Osteocyte (in vitro differentiated cells): Measurements from ENCODE around the gene AGMAT. TPM values are rescaled to one million over a fixed set of nuclear protein-coding genes. Genes with fewer than 3 reads are reported as not detected.
"Not testable (repeated sequence)": the region's sequence is repeated elsewhere in the genome, so short reads cannot be mapped to it uniquely, and the experiment has no call there.

ENCODE experiments used
- DNase-seq: peaks from one replicate; pipeline ENCODE4 v3.0.0; 2021; ENCODE audit warnings: mixed read lengths; ENCODE audit not compliant: unreplicated experiment; ENCODE audit errors: extremely low spot score
- H3K27ac Mint-ChIP-seq: one replicate; pipeline ENCODE4 v1.8.0; 2021; ENCODE audit warnings: mild to moderate bottlenecking, mixed read lengths; ENCODE audit not compliant: unreplicated experiment
- H3K27me3 Mint-ChIP-seq: one replicate; pipeline ENCODE4 v1.8.0; 2021; ENCODE audit warnings: mixed read lengths; ENCODE audit not compliant: unreplicated experiment
- H3K36me3 Mint-ChIP-seq: one replicate; pipeline ENCODE4 v1.8.0; 2021; ENCODE audit warnings: mixed read lengths; ENCODE audit not compliant: unreplicated experiment
- H3K4me1 Mint-ChIP-seq: one replicate; pipeline ENCODE4 v1.8.0; 2021; ENCODE audit warnings: mixed read lengths; ENCODE audit not compliant: unreplicated experiment
- H3K4me3 Mint-ChIP-seq: one replicate; pipeline ENCODE4 v1.8.0; 2021; ENCODE audit warnings: mild to moderate bottlenecking, moderate library complexity, mixed read lengths; ENCODE audit not compliant: unreplicated experiment
- H3K9me3 Mint-ChIP-seq: one replicate; pipeline ENCODE4 v1.8.0; 2021; ENCODE audit warnings: mixed read lengths; ENCODE audit not compliant: unreplicated experiment
- total RNA-seq: library from RNA; stranded (reverse); gene quantifications from 2 replicates; pipeline ENCODE4 v1.2.1, GENCODE V29; 2021
- TF ChIP-seq, protein P1 (sequence below): fragments of 200-600 bp; sonication (generic); IDR thresholded peaks from 2 replicates; pipeline ENCODE4 v1.5.0; 2021; ENCODE audit warnings: antibody characterized with exemption, mild to moderate bottlenecking, moderate library complexity

AGMAT gene
- total RNA-seq, 1 donor from 2014 or later = 0.19 TPM

DNA sequence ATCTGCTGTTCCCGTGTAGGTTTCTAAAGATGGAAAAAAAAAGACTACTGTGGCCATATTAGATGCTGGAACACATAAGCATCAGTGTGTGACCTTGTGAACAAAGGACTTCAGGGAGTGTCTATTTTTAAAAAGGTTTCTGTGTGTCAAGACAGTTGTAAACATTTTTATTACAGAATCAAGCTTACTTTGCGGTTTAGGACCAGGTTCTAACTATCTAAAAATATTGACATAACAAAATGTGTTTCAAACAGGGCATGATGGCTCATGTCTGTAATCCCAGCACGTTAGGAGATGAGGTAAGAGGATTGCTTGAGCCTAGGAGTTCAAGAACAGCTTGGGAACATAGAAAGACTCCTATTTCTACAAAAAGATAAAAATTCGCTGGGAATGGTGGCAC lies 25.3 kb upstream of the AGMAT start:
- H3K4me1 Mint-ChIP-seq = no peaks in the 10 kb centered on the region
- H3K9me3 Mint-ChIP-seq = no peaks in the 10 kb centered on the region
- H3K27ac Mint-ChIP-seq = no peak overlapping the region
- no peak for DNase-seq
- H3K36me3 Mint-ChIP-seq = no peaks in the 10 kb centered on the region
- TF ChIP-seq, protein P1, sequence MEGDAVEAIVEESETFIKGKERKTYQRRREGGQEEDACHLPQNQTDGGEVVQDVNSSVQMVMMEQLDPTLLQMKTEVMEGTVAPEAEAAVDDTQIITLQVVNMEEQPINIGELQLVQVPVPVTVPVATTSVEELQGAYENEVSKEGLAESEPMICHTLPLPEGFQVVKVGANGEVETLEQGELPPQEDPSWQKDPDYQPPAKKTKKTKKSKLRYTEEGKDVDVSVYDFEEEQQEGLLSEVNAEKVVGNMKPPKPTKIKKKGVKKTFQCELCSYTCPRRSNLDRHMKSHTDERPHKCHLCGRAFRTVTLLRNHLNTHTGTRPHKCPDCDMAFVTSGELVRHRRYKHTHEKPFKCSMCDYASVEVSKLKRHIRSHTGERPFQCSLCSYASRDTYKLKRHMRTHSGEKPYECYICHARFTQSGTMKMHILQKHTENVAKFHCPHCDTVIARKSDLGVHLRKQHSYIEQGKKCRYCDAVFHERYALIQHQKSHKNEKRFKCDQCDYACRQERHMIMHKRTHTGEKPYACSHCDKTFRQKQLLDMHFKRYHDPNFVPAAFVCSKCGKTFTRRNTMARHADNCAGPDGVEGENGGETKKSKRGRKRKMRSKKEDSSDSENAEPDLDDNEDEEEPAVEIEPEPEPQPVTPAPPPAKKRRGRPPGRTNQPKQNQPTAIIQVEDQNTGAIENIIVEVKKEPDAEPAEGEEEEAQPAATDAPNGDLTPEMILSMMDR = no peak
- H3K27me3 Mint-ChIP-seq = peaks cover 8% of the 10 kb centered on the region
- no peak overlapping the region for H3K4me3 Mint-ChIP-seq

DNA sequence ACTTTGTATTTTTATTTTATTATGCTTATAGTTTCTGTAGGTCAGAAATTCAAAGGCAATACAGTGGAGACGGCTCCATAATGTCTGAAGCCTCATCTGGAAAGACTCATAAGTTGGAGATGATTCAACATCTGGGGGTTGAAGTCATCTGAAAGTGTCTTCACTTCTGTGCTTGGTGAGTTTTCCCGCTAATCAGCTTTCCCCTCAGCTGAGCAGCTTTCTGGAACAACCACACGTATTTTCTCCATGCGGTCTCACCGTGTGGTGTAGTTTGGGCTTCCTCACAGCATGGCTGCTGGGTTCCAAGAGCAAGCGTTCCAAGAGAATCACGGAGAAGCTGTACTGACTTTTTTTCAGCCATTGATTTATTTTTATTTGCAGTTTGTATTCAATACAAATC lies 24.8 kb upstream of the AGMAT start:
- peaks cover 8% of the 10 kb centered on the region for H3K27me3 Mint-ChIP-seq
- no peak overlapping the region for H3K27ac Mint-ChIP-seq
- H3K9me3 Mint-ChIP-seq = no peaks in the 10 kb centered on the region

DNA sequence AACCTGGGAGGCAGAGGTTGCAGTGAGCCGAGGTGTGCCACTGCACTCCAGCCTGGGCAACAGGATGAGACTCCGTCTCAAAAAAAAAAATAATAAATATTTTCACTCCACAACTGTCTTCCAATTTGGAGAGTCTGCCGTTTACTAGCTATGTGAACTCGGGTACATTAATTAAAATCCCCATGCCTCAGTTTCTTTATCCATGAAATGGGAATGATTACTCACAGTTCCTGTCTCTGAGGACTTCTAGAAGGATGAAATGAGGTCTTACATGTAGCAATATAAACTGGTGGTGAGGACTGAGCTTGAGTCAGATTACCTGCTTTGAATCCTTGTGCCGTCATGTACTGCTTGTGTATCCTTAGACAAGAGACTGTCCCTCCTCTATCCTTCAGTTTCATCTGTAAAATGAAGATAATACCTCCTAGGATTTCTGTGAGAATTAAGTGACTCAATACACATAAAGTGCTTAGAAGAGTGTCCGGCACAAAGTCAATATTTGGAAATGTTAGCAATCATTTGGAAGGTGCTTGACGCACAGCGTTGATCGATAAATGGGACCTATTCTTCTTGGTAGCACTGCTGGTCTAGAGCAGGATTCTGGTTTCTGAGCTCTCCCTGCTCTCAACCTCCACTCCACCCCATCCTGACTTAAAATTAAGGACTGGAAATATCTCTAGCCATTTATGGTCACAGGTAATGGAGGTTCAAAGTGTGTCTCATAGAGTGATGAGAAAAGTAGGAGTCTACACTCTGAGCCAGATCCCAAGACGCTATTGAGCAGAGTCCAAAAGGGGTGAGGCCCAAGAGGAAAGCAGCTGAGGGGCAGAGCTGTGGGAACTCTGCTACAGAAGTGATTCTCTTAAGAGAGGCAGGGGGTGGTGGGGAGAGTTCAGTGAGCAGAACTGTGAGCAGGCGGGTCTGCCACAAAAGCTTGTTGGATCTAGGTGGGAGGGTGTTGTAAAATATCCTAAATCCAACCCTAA lies 20.8 kb upstream of the AGMAT start:
- no peak overlapping the region for H3K27ac Mint-ChIP-seq
- TF ChIP-seq, protein P1 = no peak
- H3K4me1 Mint-ChIP-seq = peaks cover 13% of the 10 kb centered on the region
- H3K36me3 Mint-ChIP-seq = peaks cover 2% of the 10 kb centered on the region
- DNase-seq = no peak
- no peak overlapping the region for H3K4me3 Mint-ChIP-seq
- peaks cover 5% of the 10 kb centered on the region for H3K9me3 Mint-ChIP-seq
- peaks cover 8% of the 10 kb centered on the region for H3K27me3 Mint-ChIP-seq

More for the DNA sequence above, 24.8 kb upstream of the AGMAT start:
- DNase-seq = no peak
- Mint-ChIP-seq H3K4me3 (no peak overlapping the region), H3K36me3 (no peaks in the 10 kb centered on the region), H3K4me1 (no peaks in the 10 kb centered on the region)
- TF ChIP-seq, protein P1 = no peak

DNA sequence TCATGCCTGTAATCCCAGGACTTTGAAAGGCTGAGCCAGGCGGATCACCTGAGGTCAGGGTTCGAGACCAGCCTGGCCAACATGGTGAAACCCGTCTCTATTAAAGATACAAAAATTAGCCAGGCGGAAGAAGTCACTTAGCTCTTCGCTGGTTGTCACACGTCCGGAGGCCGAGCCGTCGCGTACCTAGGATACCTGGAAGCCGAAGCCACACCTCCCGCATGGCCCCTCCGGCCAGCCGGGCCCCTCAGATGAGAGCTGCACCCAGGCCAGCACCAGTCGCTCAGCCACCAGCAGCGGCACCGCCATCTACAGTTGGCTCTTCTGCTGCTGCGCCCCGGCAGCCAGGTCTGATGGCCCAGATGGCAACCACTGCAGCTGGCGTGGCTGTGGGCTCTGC lies 19.5 kb upstream of the AGMAT start:
- Mint-ChIP-seq H3K4me1 (peaks cover 13% of the 10 kb centered on the region), H3K27ac (peak overlapping the region; percentile 87), H3K4me3 (peak overlapping the region; percentile 4)
- DNase-seq, H3K9me3 Mint-ChIP-seq, H3K27me3 Mint-ChIP-seq, H3K36me3 Mint-ChIP-seq: not testable (repeated sequence)

DNA sequence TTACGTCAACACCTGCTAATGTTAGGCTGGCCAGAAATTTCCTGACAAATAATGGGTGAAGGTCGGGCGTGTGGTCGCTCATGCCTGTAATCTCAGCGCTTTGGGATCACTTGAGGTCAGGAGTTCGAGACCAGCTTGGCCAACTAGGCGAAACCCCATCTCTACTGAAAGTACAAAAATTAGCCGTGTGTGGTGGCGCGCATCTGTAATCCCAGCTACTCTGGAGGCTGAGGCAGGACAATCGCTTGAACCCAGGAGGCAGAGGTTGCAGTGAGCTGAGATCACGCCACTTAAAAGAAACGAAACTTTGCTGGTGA lies 19.1 kb upstream of the AGMAT start:
- peaks cover 12% of the 10 kb centered on the region for H3K27me3 Mint-ChIP-seq
- not testable (repeated sequence) for H3K36me3 Mint-ChIP-seq, H3K9me3 Mint-ChIP-seq, DNase-seq
- peaks cover 13% of the 10 kb centered on the region for H3K4me1 Mint-ChIP-seq
- peak overlapping the region; percentile 81 for H3K4me3 Mint-ChIP-seq
- H3K27ac Mint-ChIP-seq = peak overlapping the region; percentile 87
